Progenitor cell of endocrine pancreas (in vitro differentiated cells): Measurements from ENCODE around the gene IRAK2. TPM values are rescaled to one million over a fixed set of nuclear protein-coding genes. Genes with fewer than 3 reads are reported as not detected.
A peak's percentile ranks its signal among the peaks of the same experiment; 100 is the strongest.

Source experiments
- DNase-seq: peaks from one replicate; pipeline ENCODE4 v3.0.0; 2021; ENCODE audit warnings: low spot score; ENCODE audit not compliant: unreplicated experiment
- H3K27ac Mint-ChIP-seq: 2 replicates; pipeline ENCODE4 v1.8.0; 2021; ENCODE audit warnings: mild to moderate bottlenecking, moderate library complexity, mixed read lengths
- H3K27me3 Mint-ChIP-seq: 2 replicates; pipeline ENCODE4 v1.8.0; 2021; ENCODE audit warnings: mixed read lengths
- H3K36me3 Mint-ChIP-seq: 2 replicates; pipeline ENCODE4 v1.8.0; 2022; ENCODE audit warnings: mixed read lengths; ENCODE audit not compliant: insufficient read depth
- H3K4me1 Mint-ChIP-seq: 2 replicates; pipeline ENCODE4 v1.8.0; 2021; ENCODE audit warnings: low read depth, mixed read lengths
- H3K4me3 Mint-ChIP-seq: 2 replicates; pipeline ENCODE4 v1.8.0; 2021; ENCODE audit warnings: low read depth, mild to moderate bottlenecking, moderate library complexity, mixed read lengths
- H3K9me3 Mint-ChIP-seq: 2 replicates; pipeline ENCODE4 v1.8.0; 2021; ENCODE audit warnings: low read depth, mixed read lengths
- CTCF ChIP-seq: fragments of 200-600 bp; sonication (generic); IDR thresholded peaks from one replicate; pipeline ENCODE4 v1.5.0; 2021; ENCODE audit warnings: antibody characterized with exemption, mild to moderate bottlenecking; ENCODE audit not compliant: unreplicated experiment
- total RNA-seq: library from RNA; stranded (reverse); gene quantifications from 2 replicates; pipeline ENCODE4 v1.2.1, GENCODE V29; 2021

Gene IRAK2
- total RNA-seq, 1 donor from 2014 or later = 0.36 TPM

GRCh38 chr3:10187290-10187876 lies 22.7 kb downstream of the IRAK2 start:
- DNase-seq = no peak
- no peaks in the 10 kb centered on the region for H3K27me3 Mint-ChIP-seq
- TF ChIP-seq CTCF = no peak
- H3K4me3 Mint-ChIP-seq = no peak overlapping the region
- H3K36me3 Mint-ChIP-seq = no peaks in the 10 kb centered on the region
- no peaks in the 10 kb centered on the region for H3K9me3 Mint-ChIP-seq
- peaks cover 14% of the 10 kb centered on the region for H3K4me1 Mint-ChIP-seq
- no peak overlapping the region for H3K27ac Mint-ChIP-seq

- peaks cover 16% of the 10 kb centered on the region for H3K4me1 Mint-ChIP-seq
- no peak for TF ChIP-seq CTCF
These were observed 23.2 kb downstream of the IRAK2 start for GRCh38 chr3:10187944-10188343.

GRCh38 chr3:10188804-10189556 lies 24.3 kb downstream of the IRAK2 start:
- H3K27me3 Mint-ChIP-seq = no peaks in the 10 kb centered on the region
- H3K4me1 Mint-ChIP-seq = peaks cover 21% of the 10 kb centered on the region
- no peak for TF ChIP-seq CTCF
- no peaks in the 10 kb centered on the region for H3K9me3 Mint-ChIP-seq
- DNase-seq = no peak
- H3K36me3 Mint-ChIP-seq = no peaks in the 10 kb centered on the region
- no peak overlapping the region for H3K27ac Mint-ChIP-seq
- no peak overlapping the region for H3K4me3 Mint-ChIP-seq

More at GRCh38 chr3:10187944-10188343, 23.2 kb downstream of the IRAK2 start:
- no peaks in the 10 kb centered on the region for H3K9me3 Mint-ChIP-seq
- no peak overlapping the region for H3K4me3 Mint-ChIP-seq
- no peaks in the 10 kb centered on the region for H3K27me3 Mint-ChIP-seq
- no peaks in the 10 kb centered on the region for H3K36me3 Mint-ChIP-seq
- DNase-seq = no peak
- H3K27ac Mint-ChIP-seq = no peak overlapping the region

GRCh38 chr3:10189557-10190354 lies 25.0 kb downstream of the IRAK2 start:
- H3K4me3 Mint-ChIP-seq = no peak overlapping the region
- peaks cover 27% of the 10 kb centered on the region for H3K4me1 Mint-ChIP-seq
- TF ChIP-seq CTCF = no peak
- H3K27me3 Mint-ChIP-seq = no peaks in the 10 kb centered on the region
- H3K27ac Mint-ChIP-seq = no peak overlapping the region
- no peaks in the 10 kb centered on the region for H3K9me3 Mint-ChIP-seq
- DNase-seq = no peak
- no peaks in the 10 kb centered on the region for H3K36me3 Mint-ChIP-seq

- no peak overlapping the region for H3K4me3 Mint-ChIP-seq
- H3K27ac Mint-ChIP-seq = peak overlapping the region; percentile 84
- H3K4me1 Mint-ChIP-seq = peaks cover 21% of the 10 kb centered on the region
- peak; percentile 30 for TF ChIP-seq CTCF
- no peak for DNase-seq
- no peaks in the 10 kb centered on the region for H3K27me3 Mint-ChIP-seq
- H3K9me3 Mint-ChIP-seq = no peaks in the 10 kb centered on the region
- no peaks in the 10 kb centered on the region for H3K36me3 Mint-ChIP-seq
These were observed 28.4 kb downstream of the IRAK2 start for GRCh38 chr3:10192953-10193691.
